Measurements from ENCODE around the gene NOG.
A peak's percentile ranks its signal among the peaks of the same experiment; 100 is the strongest.

The NOG gene

GRCh38 chr17:56593646-56594319 lies at the start of gene NOG:
Gene NOG (plus strand): TSS chr17:56593699. CDS start chr17:56594224, 525 bp downstream.
- Mint-ChIP-seq H3K4me1 (peaks cover 31% of the 10 kb centered on the region), H3K36me3 (ENCODE audit: low read depth) (no peaks in the 10 kb centered on the region), H3K9me3 (no peaks in the 10 kb centered on the region), H3K27me3 (ENCODE audit: low read depth) (peaks cover 78% of the 10 kb centered on the region), H3K27ac (peak within 1 kb of the TSS; percentile 58 to 71 (median 70)), H3K4me3 (peak within 1 kb of the TSS; percentile 86 to 92 (median 91))
- TF ChIP-seq CTCF (IDR thresholded peaks at IDR 0.05; ENCODE audit: unreplicated experiment in 3 of 3) = no peak

GRCh38 chr17:56545106-56545505 lies 48.4 kb upstream of the NOG start:
- no peak for TF ChIP-seq CTCF (IDR thresholded peaks at IDR 0.05; ENCODE audit: unreplicated experiment in 3 of 3)
- Mint-ChIP-seq H3K27ac (peak overlapping the region; percentile 9 to 52 (median 44)), H3K9me3 (peaks cover 4% of the 10 kb centered on the region), H3K4me1 (peaks cover 69% of the 10 kb centered on the region), H3K27me3 (ENCODE audit: low read depth) (peaks cover 8% of the 10 kb centered on the region), H3K4me3 (no peak overlapping the region), H3K36me3 (ENCODE audit: low read depth) (no peaks in the 10 kb centered on the region)

GRCh38 chr17:56545930-56546329 lies 47.6 kb upstream of the NOG start:
- Mint-ChIP-seq H3K9me3 (peaks cover 9% of the 10 kb centered on the region), H3K4me1 (peaks cover 70% of the 10 kb centered on the region), H3K27me3 (ENCODE audit: low read depth) (peaks cover 8% of the 10 kb centered on the region), H3K36me3 (ENCODE audit: low read depth) (no peaks in the 10 kb centered on the region), H3K4me3 (no peak overlapping the region), H3K27ac (no peak overlapping the region)
- no peak for TF ChIP-seq CTCF (IDR thresholded peaks at IDR 0.05; ENCODE audit: unreplicated experiment in 3 of 3)

- Mint-ChIP-seq H3K9me3 (peaks cover 14% of the 10 kb centered on the region), H3K36me3 (ENCODE audit: low read depth) (no peaks in the 10 kb centered on the region), H3K27me3 (ENCODE audit: low read depth) (peaks cover 14% of the 10 kb centered on the region), H3K4me3 (no peak overlapping the region), H3K27ac (no peak overlapping the region), H3K4me1 (peaks cover 62% of the 10 kb centered on the region)
- TF ChIP-seq CTCF (IDR thresholded peaks at IDR 0.05; ENCODE audit: unreplicated experiment in 3 of 3) = no peak
These were observed 44.8 kb upstream of the NOG start for GRCh38 chr17:56548661-56549060.

- Mint-ChIP-seq H3K4me1 (peaks cover 56% of the 10 kb centered on the region), H3K27me3 (ENCODE audit: low read depth) (peaks cover 14% of the 10 kb centered on the region), H3K27ac (peak overlapping the region; percentile 16 to 68 (median 44)), H3K36me3 (ENCODE audit: low read depth) (no peaks in the 10 kb centered on the region), H3K9me3 (peaks cover 15% of the 10 kb centered on the region), H3K4me3 (no peak overlapping the region)
- TF ChIP-seq CTCF (IDR thresholded peaks at IDR 0.05; ENCODE audit: unreplicated experiment in 3 of 3) = no peak
These were observed 44.0 kb upstream of the NOG start for GRCh38 chr17:56549501-56549900.

GRCh38 chr17:56557682-56558081 lies 35.8 kb upstream of the NOG start:
- TF ChIP-seq CTCF (IDR thresholded peaks at IDR 0.05; ENCODE audit: unreplicated experiment in 3 of 3) = no peak

More at GRCh38 chr17:56557682-56558081, 35.8 kb upstream of the NOG start:
- no peaks in the 10 kb centered on the region for H3K36me3 Mint-ChIP-seq (ENCODE audit: low read depth)
- peaks cover 6% of the 10 kb centered on the region for H3K27me3 Mint-ChIP-seq (ENCODE audit: low read depth)
- peaks cover under 1% of the 10 kb centered on the region for H3K4me1 Mint-ChIP-seq
- no peak overlapping the region for H3K4me3 Mint-ChIP-seq
- no peak overlapping the region for H3K27ac Mint-ChIP-seq
- H3K9me3 Mint-ChIP-seq = peaks cover 13% of the 10 kb centered on the region
